Stimulated activated CD4-positive, alpha-beta T cell treated with anti-CD3 and anti-CD28 coated beads, Interleukin-1b, Interleukin-23, amount 100 ng/mL, for 48 hours (primary cell): Measurements from ENCODE around the gene HECTD4.
"Not testable (repeated sequence)": the region's sequence is repeated elsewhere in the genome, so short reads cannot be mapped to it uniquely, and the experiment has no call there.

Experiments used
- DNase-seq: peaks from one replicate; pipeline ENCODE4 v3.0.0-alpha.2; 2020

Gene HECTD4

GRCh38 chr12:112381883-112382796 lies at the start of gene HECTD4:
HECTD4 (minus strand) TSS chr12:112382431; CDS start chr12:112382128, 303 bp downstream.
- DNase-seq = peak; percentile 91

GRCh38 chr12:112431965-112432364 lies 49.7 kb upstream of the HECTD4 start:
- DNase-seq = no peak

- peak; percentile 16 for DNase-seq
Measured at GRCh38 chr12:112430929-112431328, 48.7 kb upstream of the HECTD4 start.

- DNase-seq = no peak
Measured at GRCh38 chr12:112427760-112428159, 45.5 kb upstream of the HECTD4 start.

GRCh38 chr12:112425582-112426382 lies 43.6 kb upstream of the HECTD4 start:
- DNase-seq = no peak

GRCh38 chr12:112424126-112424525 lies 41.9 kb upstream of the HECTD4 start:
- DNase-seq = no peak

GRCh38 chr12:112422531-112422930 lies 40.3 kb upstream of the HECTD4 start:
- no peak for DNase-seq

- no peak for DNase-seq
Measured at GRCh38 chr12:112421363-112421762, 39.1 kb upstream of the HECTD4 start.

- DNase-seq = no peak
Measured at GRCh38 chr12:112420740-112421139, 38.5 kb upstream of the HECTD4 start.

- DNase-seq = no peak
Measured at GRCh38 chr12:112419297-112420133, 37.3 kb upstream of the HECTD4 start.

- peak; percentile 89 for DNase-seq
Measured at GRCh38 chr12:112418608-112419296, 36.5 kb upstream of the HECTD4 start, which contains the start of gene PTPN11. PTPN11 (plus strand) TSS chr12:112418947; CDS start chr12:112419112, 165 bp downstream.

- no peak for DNase-seq
Measured at GRCh38 chr12:112418273-112418607, 36.0 kb upstream of the HECTD4 start.

- DNase-seq = not testable (repeated sequence)
Measured at GRCh38 chr12:112415457-112415856, 33.2 kb upstream of the HECTD4 start.

GRCh38 chr12:112413855-112414625 lies 31.8 kb upstream of the HECTD4 start:
- DNase-seq = no peak

- DNase-seq = no peak
Measured at GRCh38 chr12:112409906-112410244, 27.6 kb upstream of the HECTD4 start.

- DNase-seq = peak; percentile 83
Measured at GRCh38 chr12:112409064-112409905, 27.1 kb upstream of the HECTD4 start, which contains the start of gene RPL6. RPL6 (minus strand) TSS chr12:112409605; CDS start chr12:112408656, 949 bp downstream.

- no peak for DNase-seq
Measured at GRCh38 chr12:112408621-112409020, 26.4 kb upstream of the HECTD4 start.

- DNase-seq = not testable (repeated sequence)
Measured at GRCh38 chr12:112407683-112408082, 25.5 kb upstream of the HECTD4 start.

- DNase-seq = no peak
Measured at GRCh38 chr12:112406519-112407488, 24.6 kb upstream of the HECTD4 start.
